HG03135 (cell line): ENCODE results near the gene RAPGEF1.

Experiments
- ATAC-seq: cut with Tn5 transposase; IDR thresholded peaks from one replicate; pipeline ENCODE4 v1.9.1; 2021; ENCODE audit warnings: mild to moderate bottlenecking, moderate library complexity; ENCODE audit not compliant: unreplicated experiment

RAPGEF1 gene

GRCh38 chr9:131591845-131592208 is 148.0 kb downstream of the RAPGEF1 start:
- ATAC-seq, result no peak

GRCh38 chr9:131590907-131591844 is 148.7 kb downstream of the RAPGEF1 start:
- ATAC-seq, result no peak

GRCh38 chr9:131590449-131590848 is 149.4 kb downstream of the RAPGEF1 start:
- no peak for ATAC-seq

- ATAC-seq, result no peak
Observed at GRCh38 chr9:131589993-131590392, 149.9 kb downstream of the RAPGEF1 start.

GRCh38 chr9:131589124-131589711 is 150.7 kb downstream of the RAPGEF1 start:
- ATAC-seq, result no peak

GRCh38 chr9:131588396-131588795 is 151.5 kb downstream of the RAPGEF1 start:
- ATAC-seq, result no peak

GRCh38 chr9:131587906-131588305 is 152.0 kb downstream of the RAPGEF1 start:
- ATAC-seq, result no peak

- ATAC-seq, result no peak
Observed at GRCh38 chr9:131587331-131587730, 152.5 kb downstream of the RAPGEF1 start.

- ATAC-seq, result no peak
Observed at GRCh38 chr9:131585375-131585774, 154.5 kb downstream of the RAPGEF1 start.

- no peak for ATAC-seq
Observed at GRCh38 chr9:131584858-131585257, 155.0 kb downstream of the RAPGEF1 start.

GRCh38 chr9:131583836-131584555 is 155.9 kb downstream of the RAPGEF1 start:
- no peak for ATAC-seq

- ATAC-seq, result no peak
Observed at GRCh38 chr9:131583337-131583645, 156.6 kb downstream of the RAPGEF1 start.

- no peak for ATAC-seq
Observed at GRCh38 chr9:131582466-131583336, 157.2 kb downstream of the RAPGEF1 start.

- ATAC-seq, result no peak
Observed at GRCh38 chr9:131582056-131582455, 157.8 kb downstream of the RAPGEF1 start.

GRCh38 chr9:131580358-131580757 is 159.5 kb downstream of the RAPGEF1 start:
- no peak for ATAC-seq

GRCh38 chr9:131579789-131580211 is 160.1 kb downstream of the RAPGEF1 start:
- ATAC-seq, result no peak

GRCh38 chr9:131578731-131579504 is 161.0 kb downstream of the RAPGEF1 start:
- no peak for ATAC-seq

- ATAC-seq, result no peak
Observed at GRCh38 chr9:131578021-131578420, 161.9 kb downstream of the RAPGEF1 start.

GRCh38 chr9:131577005-131578000 is 162.6 kb downstream of the RAPGEF1 start:
- no peak for ATAC-seq
